Measurements from ENCODE around the gene ADAM12. TPM values are rescaled to one million over a fixed set of nuclear protein-coding genes. Genes with fewer than 3 reads are reported as not detected.

Gene ADAM12
- total and polyA plus RNA-seq, 4 donors, result 0.03 to 0.33 (median 0.19) TPM

- no peak for TF ChIP-seq ZBTB33 (IDR thresholded peaks at IDR 0.05)
- no peak for TF ChIP-seq YY1 (IDR thresholded peaks at IDR 0.05)
- no peak for TF ChIP-seq MAX (IDR thresholded peaks at IDR 0.05)
- no peak for TF ChIP-seq FOXA2 (IDR thresholded peaks at IDR 0.05)
- no peak for TF ChIP-seq FOXA1 (IDR thresholded peaks at IDR 0.05)
- no peak for TF ChIP-seq RXRA (IDR thresholded peaks at IDR 0.05)
- no peak for TF ChIP-seq TAF1 (conservative IDR thresholded peaks at IDR 0.05)
- TF ChIP-seq SP1 (IDR thresholded peaks at IDR 0.05), result no peak
These were observed 102.0 kb downstream of the ADAM12 start (continued) for GRCh38 chr10:126286256-126286780.

- Histone ChIP-seq H3K9me3 (ENCODE audit: control insufficient read depth in 4 of 4, low read length in 3 of 4) (no peaks in the 10 kb centered on the region), H3K9ac (ENCODE audit: low read depth in 1 of 2, low read length in 2 of 2) (no peak overlapping the region), H3K4me3 (ENCODE audit: low read depth in 1 of 3, low read length in 3 of 3) (no peak overlapping the region), H3K36me3 (ENCODE audit: control insufficient read depth in 4 of 4, insufficient read depth in 3 of 4, low read depth in 1 of 4, low read length in 3 of 4) (no peaks in the 10 kb centered on the region), H3K27ac (ENCODE audit: low read depth in 1 of 2, low read length in 2 of 2) (no peak overlapping the region), H3K27me3 (ENCODE audit: control insufficient read depth in 4 of 4, insufficient read depth in 4 of 4, low read length in 3 of 4) (no peaks in the 10 kb centered on the region), H3K4me1 (ENCODE audit: control insufficient read depth in 4 of 4, insufficient read depth in 4 of 4, low read length in 3 of 4) (no peaks in the 10 kb centered on the region)
- WGBS, result 87% methylated on average over 3 of the region's 3 CpGs
- DNase-seq (ENCODE audit: low spot score), result no peak
- TF ChIP-seq FOXA1 (IDR thresholded peaks at IDR 0.05) (no peak), NR2F2 (IDR thresholded peaks at IDR 0.05) (no peak), RXRA (IDR thresholded peaks at IDR 0.05) (no peak), JUND (IDR thresholded peaks at IDR 0.05) (no peak), REST (IDR thresholded peaks at IDR 0.05) (no peak), YY1 (IDR thresholded peaks at IDR 0.05) (no peak), HNF4A (conservative IDR thresholded peaks at IDR 0.05) (no peak), CTCF (IDR thresholded peaks at IDR 0.05; ENCODE audit: low read depth, low read length, missing input control) (no peak), SP1 (IDR thresholded peaks at IDR 0.05) (no peak), TAF1 (conservative IDR thresholded peaks at IDR 0.05) (no peak), ATF3 (IDR thresholded peaks at IDR 0.05) (no peak), FOXA2 (IDR thresholded peaks at IDR 0.05) (no peak), ZBTB33 (IDR thresholded peaks at IDR 0.05) (no peak), RAD21 (IDR thresholded peaks at IDR 0.05) (no peak), HNF4G (IDR thresholded peaks at IDR 0.05) (no peak), MAX (IDR thresholded peaks at IDR 0.05) (no peak), GABPA (IDR thresholded peaks at IDR 0.05 in 1 of 2, conservative IDR thresholded peaks at IDR 0.05 in 1 of 2) (no peak), EGR1 (IDR thresholded peaks at IDR 0.05; ENCODE audit: low read depth in 2 of 2) (no peak)
These were observed 105.0 kb downstream of the ADAM12 start for GRCh38 chr10:126283307-126283706.

Measured in liver (tissue), 9 donors.